Activated CD4-positive, alpha-beta T cell treated with anti-CD3 and anti-CD28 coated beads, Interleukin-2, Interleukin-6, amounts not matched to agents 100 ng/mL and 50 ng/mL, durations not matched to agents 16 hours and 8 hours (primary cell): Measurements from ENCODE around the gene IQCM.

ENCODE experiments used
- DNase-seq: peaks from one replicate; pipeline ENCODE4 v3.0.0-alpha.2; 2020

Gene IQCM

GRCh38 chr4:149708513-149709130 is 107.0 kb downstream of the IQCM start:
- no peak for DNase-seq

GRCh38 chr4:149707862-149708261 is 107.8 kb downstream of the IQCM start:
- DNase-seq = no peak

- DNase-seq = no peak
Measured at GRCh38 chr4:149706942-149707341, 108.7 kb downstream of the IQCM start.

GRCh38 chr4:149702414-149703293 is 113.0 kb downstream of the IQCM start:
- DNase-seq = no peak

GRCh38 chr4:149701435-149702156 is 114.0 kb downstream of the IQCM start:
- no peak for DNase-seq

- DNase-seq = no peak
Measured at GRCh38 chr4:149700272-149700671, 115.4 kb downstream of the IQCM start.

GRCh38 chr4:149699642-149700041 is 116.0 kb downstream of the IQCM start:
- DNase-seq = no peak

- DNase-seq = no peak
Measured at GRCh38 chr4:149690726-149691125, 124.9 kb downstream of the IQCM start.

- DNase-seq = no peak
Measured at GRCh38 chr4:149684516-149684915, 131.1 kb downstream of the IQCM start.

- DNase-seq = no peak
Measured at GRCh38 chr4:149676076-149676475, 139.6 kb downstream of the IQCM start.

- no peak for DNase-seq
Measured at GRCh38 chr4:149645790-149646189, 169.9 kb downstream of the IQCM start.

- DNase-seq = no peak
Measured at GRCh38 chr4:149638073-149638472, 177.6 kb downstream of the IQCM start.

GRCh38 chr4:149634368-149634767 is 181.3 kb downstream of the IQCM start:
- no peak for DNase-seq

- DNase-seq = no peak
Measured at GRCh38 chr4:149631629-149632028, 184.0 kb downstream of the IQCM start.

GRCh38 chr4:149630064-149630463 is 185.6 kb downstream of the IQCM start:
- DNase-seq = no peak

- DNase-seq = no peak
Measured at GRCh38 chr4:149605601-149606378, 209.9 kb downstream of the IQCM start.

- DNase-seq = no peak
Measured at GRCh38 chr4:149604827-149605226, 210.8 kb downstream of the IQCM start.

GRCh38 chr4:149595500-149595899 is 220.1 kb downstream of the IQCM start:
- DNase-seq = no peak

- no peak for DNase-seq
Measured at GRCh38 chr4:149589826-149590225, 225.8 kb downstream of the IQCM start.

GRCh38 chr4:149584722-149585121 is 230.9 kb downstream of the IQCM start:
- no peak for DNase-seq

GRCh38 chr4:149574971-149575370 is 240.7 kb downstream of the IQCM start:
- DNase-seq = no peak

GRCh38 chr4:149572716-149573115 is 242.9 kb downstream of the IQCM start:
- no peak for DNase-seq

GRCh38 chr4:149555799-149556198 is 259.8 kb downstream of the IQCM start:
- DNase-seq = no peak
